Lung (tissue), 13 donors: Measurements from ENCODE around the gene IQGAP3. TPM values are rescaled to one million over a fixed set of nuclear protein-coding genes. Genes with fewer than 3 reads are reported as not detected.
A peak's percentile ranks its signal among the peaks of the same experiment; 100 is the strongest.

ENCODE experiments used
- ATAC-seq: fragments of 200-7000 bp; cut with Tn5 transposase; one replicate; pipeline ENCODE4 v1.9.1; 2020; ENCODE audit warnings: moderate number of reproducible peaks; ENCODE audit not compliant: insufficient read depth, low FRiP score
- DNase-seq, 3 donors: peaks; one replicate each; pipeline ENCODE4 v3.0.0-alpha.2; 2013 to 2017
- H3K27ac ChIP-seq, 2 donors: one replicate each; pipeline ENCODE4 v1.5.1; 2013; ENCODE audit warnings: mild to moderate bottlenecking in 2 of 2, moderate library complexity in 2 of 2, control low read depth in 1 of 2, inconsistent platforms in 1 of 2, low read depth in 1 of 2, low read length in 1 of 2
- H3K27me3 ChIP-seq, 3 donors: one replicate each; pipeline ENCODE4 v1.5.1; 2013; ENCODE audit warnings: low read length in 2 of 3; ENCODE audit not compliant: control insufficient read depth in 3 of 3, insufficient read depth in 3 of 3
- H3K36me3 ChIP-seq, 4 donors: one replicate each; pipeline ENCODE4 v1.5.1; 2013; ENCODE audit warnings: low read length in 4 of 4, mild to moderate bottlenecking in 1 of 4, moderate library complexity in 1 of 4; ENCODE audit not compliant: control insufficient read depth in 4 of 4, insufficient read depth in 4 of 4
- H3K4me1 ChIP-seq, 5 donors: one replicate each; pipeline ENCODE4 v1.5.1; 2013; ENCODE audit warnings: low read length in 5 of 5, mild to moderate bottlenecking in 2 of 5, moderate library complexity in 1 of 5; ENCODE audit not compliant: control insufficient read depth in 5 of 5, insufficient read depth in 5 of 5
- H3K4me3 ChIP-seq: one replicate; pipeline ENCODE4 v1.5.1; 2013; ENCODE audit warnings: mild to moderate bottlenecking, control low read depth, moderate library complexity
- H3K9ac ChIP-seq, 2 donors: one replicate each; pipeline ENCODE4 v1.5.1; 2013; ENCODE audit warnings: low read length in 2 of 2, control low read depth in 1 of 2; ENCODE audit not compliant: insufficient read depth in 1 of 2
- H3K9me3 ChIP-seq, 4 donors: one replicate each; pipeline ENCODE4 v1.5.1; 2013; ENCODE audit warnings: low read length in 3 of 4, mild to moderate bottlenecking in 1 of 4, moderate library complexity in 1 of 4; ENCODE audit not compliant: control insufficient read depth in 4 of 4, insufficient read depth in 3 of 4
- CTCF ChIP-seq: IDR thresholded peaks from 2 replicates; pipeline ENCODE4 v1.5.1; 2012; ENCODE audit warnings: mild to moderate bottlenecking; ENCODE audit errors: control extremely low read depth, extremely low read depth
- WGBS, 2 donors: extraction: QIAGEN DNeasy Blood & Tissue Kit; methylation state at CpG; one replicate each; pipeline ENCODE4 v1.1.7; 2013; 5-methylcytosine and 5-hydroxymethylcytosine counted together
- polyA plus RNA-seq, 2 donors: library from polyadenylated mRNA; stranded (reverse); fragments of 200-250 nt; gene quantifications; one replicate each; pipeline ENCODE4 v1.2.1, GENCODE V29; 2013
- small RNA-seq: library from RNA; depleted of rRNA; stranded (forward); fragments of <200 nt; gene quantifications from one replicate; pipeline ENCODE3, GENCODE V24; 2014; ENCODE audit warnings: low replicate concordance
- total RNA-seq, 2 donors: library from RNA; depleted of rRNA in 1 of 2; stranded (reverse); fragments of >200 nt in 1 of 2; gene quantifications; one replicate each; pipeline ENCODE4 v1.2.1, GENCODE V29; 2014 to 2021
- donor health status: control.
- donor health status: control.
- donor health status: Bipolar disorder and iron deficiency.
- donor health status: healthy.
- donor health status: DM: yes; HTN: yes; CAD: no.

The IQGAP3 gene
- total and polyA plus RNA-seq, 4 donors, result 0.42 to 3.4 (median 1.2) TPM

- Histone ChIP-seq H3K27ac (peak overlapping the region; percentile 15 to 79), H3K4me3 (no peak overlapping the region), H3K27me3 (no peaks in the 10 kb centered on the region), H3K36me3 (peaks cover 17 to 76% (median 59%) of the 10 kb centered on the region in 4 donors), H3K9me3 (no peaks in the 10 kb centered on the region), H3K4me1 (peaks cover 0 to 10% (median 0%) of the 10 kb centered on the region in 5 donors), H3K9ac (peak overlapping the region in 1 of 2 donors; percentile 25)
- ATAC-seq (peak; percentile 19), DNase-seq (peak in 1 of 3 donors; percentile 56)
- WGBS, 2 donors, result 77 to 86% methylated on average over 25 of the region's 25 CpGs
- TF ChIP-seq CTCF, result no peak
Observed at GRCh38 chr1:156475568-156476500, 96.5 kb downstream of the IQGAP3 start.

Small RNA genes lying within 50 kb of the gene (small RNA-seq; reads per million reads assigned to genes)
- gene RF00019, result not detected

Other genes with a start within 250 kb of the IQGAP3 start
- gene CCT3, start 234.3 kb downstream of the IQGAP3 start, total RNA-seq, result 100 to 1,000 TPM; 128 to 149 TPM
- 100 to 1,000 TPM in 1 of 2 donors, 10 to 100 TPM in 1; 71.6 to 165 TPM for gene CCT3, start 234.3 kb downstream of the IQGAP3 start, polyA plus RNA-seq
- gene TSACC, start 234.0 kb downstream of the IQGAP3 start, total RNA-seq, result not detected
- under 1 TPM; 0.29 to 0.45 TPM for gene TSACC, start 234.0 kb downstream of the IQGAP3 start, polyA plus RNA-seq
- gene RHBG, start 203.4 kb downstream of the IQGAP3 start, total RNA-seq, result under 1 TPM; 0.18 to 0.74 TPM
- not detected for gene RHBG, start 203.4 kb downstream of the IQGAP3 start, polyA plus RNA-seq
- gene MEF2D, start 71.8 kb downstream of the IQGAP3 start, total RNA-seq, result 10 to 100 TPM; 23.0 to 52.5 TPM
- 10 to 100 TPM; 23.0 to 23.3 TPM for gene MEF2D, start 71.8 kb downstream of the IQGAP3 start, polyA plus RNA-seq
- under 1 TPM in 1 of 2 donors, not detected in 1; 0.23 TPM for gene TTC24, start 7.2 kb upstream of the IQGAP3 start, total RNA-seq
- gene TTC24, start 7.2 kb upstream of the IQGAP3 start, polyA plus RNA-seq, result under 1 TPM; 0.12 to 0.31 TPM
- gene NAXE, start 19.2 kb upstream of the IQGAP3 start, total RNA-seq, result 10 to 100 TPM; 38.1 to 95.8 TPM
- gene NAXE, start 19.2 kb upstream of the IQGAP3 start, polyA plus RNA-seq, result 10 to 100 TPM; 74.1 to 83.5 TPM
- gene GPATCH4, start 28.9 kb upstream of the IQGAP3 start, total RNA-seq, result 10 to 100 TPM; 11.9 to 30.6 TPM
- 10 to 100 TPM; 18.6 to 34.3 TPM for gene GPATCH4, start 28.9 kb upstream of the IQGAP3 start, polyA plus RNA-seq
- under 1 TPM in 1 of 2 donors, not detected in 1; 0.18 TPM for gene HAPLN2, start 46.9 kb upstream of the IQGAP3 start, total RNA-seq
- gene HAPLN2, start 46.9 kb upstream of the IQGAP3 start, polyA plus RNA-seq, result under 1 TPM; 0.24 to 0.31 TPM
- gene BCAN, start 69.6 kb upstream of the IQGAP3 start, total RNA-seq, result 1 to 10 TPM in 1 of 2 donors, under 1 TPM in 1; 0.18 to 1.1 TPM
- under 1 TPM; 0.05 to 0.06 TPM for gene BCAN, start 69.6 kb upstream of the IQGAP3 start, polyA plus RNA-seq
- gene NES, start 104.8 kb upstream of the IQGAP3 start, total RNA-seq, result 10 to 100 TPM; 37.3 to 57.4 TPM
- 10 to 100 TPM; 17.6 to 31.1 TPM for gene NES, start 104.8 kb upstream of the IQGAP3 start, polyA plus RNA-seq
- gene CRABP2, start 133.0 kb upstream of the IQGAP3 start, total RNA-seq, result 10 to 100 TPM in 1 of 2 donors, 1 to 10 TPM in 1; 5.8 to 13.6 TPM
- 1 to 10 TPM; 1.3 to 4.0 TPM for gene CRABP2, start 133.0 kb upstream of the IQGAP3 start, polyA plus RNA-seq
- 10 to 100 TPM; 24.4 to 34.9 TPM for gene METTL25B, start 155.9 kb upstream of the IQGAP3 start, total RNA-seq
- gene METTL25B, start 155.9 kb upstream of the IQGAP3 start, polyA plus RNA-seq, result 10 to 100 TPM; 28.3 to 42.6 TPM
- 10 to 100 TPM; 11.3 to 26.3 TPM for gene ISG20L2, start 156.2 kb upstream of the IQGAP3 start, total RNA-seq
- 10 to 100 TPM in 1 of 2 donors, 1 to 10 TPM in 1; 9.3 to 24.2 TPM for gene ISG20L2, start 156.2 kb upstream of the IQGAP3 start, polyA plus RNA-seq
- gene MRPL24, start 168.5 kb upstream of the IQGAP3 start, total RNA-seq, result 10 to 100 TPM; 26.7 to 65.4 TPM
- gene MRPL24, start 168.5 kb upstream of the IQGAP3 start, polyA plus RNA-seq, result 100 to 1,000 TPM in 1 of 2 donors, 10 to 100 TPM in 1; 93.6 to 120 TPM
- 100 to 1,000 TPM; 184 to 187 TPM for gene HDGF, start 179.1 kb upstream of the IQGAP3 start, total RNA-seq
- gene HDGF, start 179.1 kb upstream of the IQGAP3 start, polyA plus RNA-seq, result 100 to 1,000 TPM; 104 to 226 TPM
- 10 to 100 TPM; 38.5 to 52.7 TPM for gene PRCC, start 195.0 kb upstream of the IQGAP3 start, total RNA-seq
- 10 to 100 TPM; 36.2 to 40.0 TPM for gene PRCC, start 195.0 kb upstream of the IQGAP3 start, polyA plus RNA-seq
- gene SH2D2A, start 244.3 kb upstream of the IQGAP3 start, total RNA-seq, result 1 to 10 TPM; 1.6 to 2.4 TPM
- 1 to 10 TPM; 1.1 to 3.0 TPM for gene SH2D2A, start 244.3 kb upstream of the IQGAP3 start, polyA plus RNA-seq